Lower lobe of right lung (tissue), 2 donors: ENCODE data around the gene TRIM9. TPM values are rescaled to one million over a fixed set of nuclear protein-coding genes. Genes with fewer than 3 reads are reported as not detected.

Experiments
- ATAC-seq, 2 donors: fragments of 200-7000 bp; cut with Tn5 transposase; one replicate each; pipeline ENCODE4 v1.9.1; 2020 to 2022; ENCODE audit warnings: mild to moderate bottlenecking in 2 of 2, moderate library complexity in 2 of 2
- DNase-seq: peaks from one replicate; pipeline ENCODE4 v3.0.0-alpha.2; 2020
- H3K27ac ChIP-seq: fragments of 200-600 bp; one replicate; pipeline ENCODE4 v1.8.0; 2022
- H3K27me3 ChIP-seq: fragments of 200-600 bp; one replicate; pipeline ENCODE4 v1.8.0; 2022; ENCODE audit warnings: low read depth
- H3K36me3 ChIP-seq: fragments of 200-600 bp; one replicate; pipeline ENCODE4 v1.8.0; 2022; ENCODE audit warnings: mild to moderate bottlenecking
- H3K4me1 ChIP-seq: fragments of 200-600 bp; one replicate; pipeline ENCODE4 v1.8.0; 2022
- H3K4me3 ChIP-seq: fragments of 200-600 bp; one replicate; pipeline ENCODE4 v1.8.0; 2022; ENCODE audit warnings: mild to moderate bottlenecking
- H3K9me3 ChIP-seq: fragments of 200-600 bp; one replicate; pipeline ENCODE4 v1.8.0; 2022
- intact Hi-C: fragments of 100-400 bp; cut with DNase I; formaldehyde crosslinking; loops from one replicate; pipeline ENCODE4 v1.11.0; 2022
- total RNA-seq: library from RNA; stranded (reverse); fragmentation: NEBNext Ultra II Directional; extraction: Animal tissue kit (Norgen Biotek cat#: 25700); gene quantifications from one replicate; pipeline ENCODE4 v1.2.1, GENCODE V29; 2021
- TF ChIP-seq, protein P1 (sequence below): fragments of 200-600 bp; IDR thresholded peaks from one replicate; pipeline ENCODE4 v1.8.0; 2022; ENCODE audit warnings: antibody characterized with exemption, mild to moderate bottlenecking
- donor health status: DM: no; HTN: yes; CAD: no; lungs with severe emphysema.

Gene TRIM9
- total RNA-seq, 1 donor from 2014 or later, result 0.92 TPM

- no peak for ATAC-seq
Observed at GRCh38 chr14:51035611-51036192, 59.2 kb downstream of the TRIM9 start.

GRCh38 chr14:51028851-51029754 is 65.8 kb downstream of the TRIM9 start:
- H3K27ac ChIP-seq, result no peak overlapping the region
- no peaks in the 10 kb centered on the region for H3K9me3 ChIP-seq
- intact Hi-C loops, result no loop called here
- H3K4me1 ChIP-seq, result no peaks in the 10 kb centered on the region
- ATAC-seq (no peak), DNase-seq (no peak)
- H3K27me3 ChIP-seq, result no peaks in the 10 kb centered on the region
- TF ChIP-seq, protein P1, sequence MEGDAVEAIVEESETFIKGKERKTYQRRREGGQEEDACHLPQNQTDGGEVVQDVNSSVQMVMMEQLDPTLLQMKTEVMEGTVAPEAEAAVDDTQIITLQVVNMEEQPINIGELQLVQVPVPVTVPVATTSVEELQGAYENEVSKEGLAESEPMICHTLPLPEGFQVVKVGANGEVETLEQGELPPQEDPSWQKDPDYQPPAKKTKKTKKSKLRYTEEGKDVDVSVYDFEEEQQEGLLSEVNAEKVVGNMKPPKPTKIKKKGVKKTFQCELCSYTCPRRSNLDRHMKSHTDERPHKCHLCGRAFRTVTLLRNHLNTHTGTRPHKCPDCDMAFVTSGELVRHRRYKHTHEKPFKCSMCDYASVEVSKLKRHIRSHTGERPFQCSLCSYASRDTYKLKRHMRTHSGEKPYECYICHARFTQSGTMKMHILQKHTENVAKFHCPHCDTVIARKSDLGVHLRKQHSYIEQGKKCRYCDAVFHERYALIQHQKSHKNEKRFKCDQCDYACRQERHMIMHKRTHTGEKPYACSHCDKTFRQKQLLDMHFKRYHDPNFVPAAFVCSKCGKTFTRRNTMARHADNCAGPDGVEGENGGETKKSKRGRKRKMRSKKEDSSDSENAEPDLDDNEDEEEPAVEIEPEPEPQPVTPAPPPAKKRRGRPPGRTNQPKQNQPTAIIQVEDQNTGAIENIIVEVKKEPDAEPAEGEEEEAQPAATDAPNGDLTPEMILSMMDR, result no peak
- no peak overlapping the region for H3K4me3 ChIP-seq
- H3K36me3 ChIP-seq, result no peaks in the 10 kb centered on the region

More at GRCh38 chr14:51035611-51036192, 59.2 kb downstream of the TRIM9 start:
- TF ChIP-seq, protein P1, result no peak
- H3K36me3 ChIP-seq, result no peaks in the 10 kb centered on the region
- DNase-seq, result no peak
- H3K4me3 ChIP-seq, result no peak overlapping the region
- no peaks in the 10 kb centered on the region for H3K4me1 ChIP-seq
- intact Hi-C loops, result no loop called here
- no peak overlapping the region for H3K27ac ChIP-seq
- H3K27me3 ChIP-seq, result no peaks in the 10 kb centered on the region
- H3K9me3 ChIP-seq, result no peaks in the 10 kb centered on the region

DNA sequence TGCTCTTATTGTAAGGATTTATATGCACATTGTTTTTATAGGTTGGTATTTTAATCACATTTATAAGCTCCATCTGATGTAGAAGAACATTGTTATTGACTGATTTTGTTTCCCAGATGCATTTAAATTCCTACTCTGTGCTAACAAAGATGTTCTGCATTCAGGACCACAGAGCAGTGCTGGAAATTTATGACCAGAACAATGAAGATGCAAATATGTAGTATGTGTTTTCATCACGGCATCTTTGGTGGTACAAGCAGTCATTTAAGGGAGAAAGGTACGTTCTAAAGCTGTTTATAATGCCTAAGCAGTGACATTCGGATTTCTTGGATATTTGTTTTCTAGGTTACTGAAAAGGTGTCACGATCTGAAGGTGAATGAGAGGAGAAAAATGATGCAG is 66.5 kb downstream of the TRIM9 start:
- H3K9me3 ChIP-seq, result no peaks in the 10 kb centered on the region
- no peak overlapping the region for H3K4me3 ChIP-seq
- DNase-seq, result no peak
- no peaks in the 10 kb centered on the region for H3K36me3 ChIP-seq
- ATAC-seq, result no peak
- no peak overlapping the region for H3K27ac ChIP-seq
- intact Hi-C loops, result no loop called here
- no peaks in the 10 kb centered on the region for H3K27me3 ChIP-seq
- TF ChIP-seq, protein P1, result no peak
- H3K4me1 ChIP-seq, result no peaks in the 10 kb centered on the region

- Histone ChIP-seq H3K36me3 (no peaks in the 10 kb centered on the region), H3K27ac (no peak overlapping the region), H3K4me3 (no peak overlapping the region), H3K27me3 (no peaks in the 10 kb centered on the region), H3K9me3 (no peaks in the 10 kb centered on the region), H3K4me1 (peaks cover 3% of the 10 kb centered on the region)
- ATAC-seq, result no peak
- no peak for DNase-seq
- TF ChIP-seq, protein P1, result no peak
- intact Hi-C loops, result no loop called here
Observed at GRCh38 chr14:51024377-51024776, 70.5 kb downstream of the TRIM9 start.

DNA sequence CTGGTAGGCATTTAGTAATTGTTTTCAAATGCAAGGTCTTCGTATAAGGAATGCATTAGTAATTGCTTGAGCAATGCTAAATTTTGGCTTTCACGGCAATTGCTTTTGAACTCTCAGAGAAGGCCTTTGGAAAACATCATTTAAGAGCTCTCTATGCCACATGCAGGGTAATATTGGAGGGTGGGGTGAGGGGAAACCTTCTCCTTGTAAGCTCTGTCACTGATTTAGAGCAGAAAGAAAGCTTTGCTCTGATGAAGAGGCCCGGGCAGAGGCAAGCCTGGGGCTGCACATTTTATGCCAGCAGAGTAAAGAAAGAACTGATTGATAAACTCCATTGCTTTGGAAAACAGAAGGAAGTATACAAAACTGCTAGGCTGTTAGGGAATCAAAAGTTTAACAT is 70.9 kb downstream of the TRIM9 start:
- DNase-seq, result no peak
- TF ChIP-seq, protein P1, result no peak
- Histone ChIP-seq H3K27me3 (no peaks in the 10 kb centered on the region), H3K4me3 (no peak overlapping the region), H3K4me1 (peaks cover 5% of the 10 kb centered on the region), H3K9me3 (no peaks in the 10 kb centered on the region), H3K36me3 (no peaks in the 10 kb centered on the region), H3K27ac (no peak overlapping the region)
- ATAC-seq, result no peak
- intact Hi-C loops, result no loop called here
